ENCODE measurements around the gene KRTAP21-1. TPM values are rescaled to one million over a fixed set of nuclear protein-coding genes. Genes with fewer than 3 reads are reported as not detected.

The KRTAP21-1 gene
- total RNA-seq, 1 experiment from 2014 or later, result not detected

DNA sequence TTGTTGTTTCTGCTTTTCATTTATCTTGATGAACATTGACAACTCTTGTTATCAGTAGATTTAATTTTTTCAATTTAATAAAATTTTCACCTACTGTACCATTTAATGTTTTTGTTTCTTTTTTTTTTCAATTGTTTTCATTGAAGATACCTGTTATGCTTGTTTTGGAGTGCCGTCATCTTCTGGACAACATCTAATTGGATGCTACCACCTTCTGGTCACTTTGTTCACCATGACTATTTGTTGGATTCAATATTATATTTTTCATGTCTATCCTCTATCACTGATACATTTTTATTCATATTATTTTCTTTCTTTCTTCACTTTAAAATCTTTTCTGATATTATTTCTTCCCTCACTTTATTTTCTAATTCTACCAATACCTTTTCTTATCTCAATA, 22.2 kb downstream of the KRTAP21-1 start:
- no peak overlapping the region for H3K27ac ChIP-seq (ENCODE audit: insufficient read length, low read depth, low read length)
- H3K56ac ChIP-seq (ENCODE audit: insufficient read length, low read depth, low read length), result no peak overlapping the region
- no peak overlapping the region for H3K18ac ChIP-seq (ENCODE audit: insufficient read length, low read depth, low read length)
- H3K9me3 ChIP-seq (ENCODE audit: control insufficient read depth, low read depth, low read length), result no peaks in the 10 kb centered on the region
- H3K4ac ChIP-seq (ENCODE audit: low read depth, low read length), result no peak overlapping the region
- Mint-ChIP-seq H3K36me3 (ENCODE audit: insufficient read depth in 1 of 3, low read depth in 3 of 3) (peaks cover 0 to 30% (median 0%) of the 10 kb centered on the region in 3 experiments; a peak in 2 of 7 replicates), H3K9me3 (peaks cover 6 to 20% of the 10 kb centered on the region in 2 experiments; a peak in 3 of 5 replicates), H3K27ac (no peak overlapping the region), H3K4me1 (no peaks in the 10 kb centered on the region), H3K27me3 (ENCODE audit: low read depth) (no peaks in the 10 kb centered on the region), H3K4me3 (no peak overlapping the region)
- TF ChIP-seq, protein P1, sequence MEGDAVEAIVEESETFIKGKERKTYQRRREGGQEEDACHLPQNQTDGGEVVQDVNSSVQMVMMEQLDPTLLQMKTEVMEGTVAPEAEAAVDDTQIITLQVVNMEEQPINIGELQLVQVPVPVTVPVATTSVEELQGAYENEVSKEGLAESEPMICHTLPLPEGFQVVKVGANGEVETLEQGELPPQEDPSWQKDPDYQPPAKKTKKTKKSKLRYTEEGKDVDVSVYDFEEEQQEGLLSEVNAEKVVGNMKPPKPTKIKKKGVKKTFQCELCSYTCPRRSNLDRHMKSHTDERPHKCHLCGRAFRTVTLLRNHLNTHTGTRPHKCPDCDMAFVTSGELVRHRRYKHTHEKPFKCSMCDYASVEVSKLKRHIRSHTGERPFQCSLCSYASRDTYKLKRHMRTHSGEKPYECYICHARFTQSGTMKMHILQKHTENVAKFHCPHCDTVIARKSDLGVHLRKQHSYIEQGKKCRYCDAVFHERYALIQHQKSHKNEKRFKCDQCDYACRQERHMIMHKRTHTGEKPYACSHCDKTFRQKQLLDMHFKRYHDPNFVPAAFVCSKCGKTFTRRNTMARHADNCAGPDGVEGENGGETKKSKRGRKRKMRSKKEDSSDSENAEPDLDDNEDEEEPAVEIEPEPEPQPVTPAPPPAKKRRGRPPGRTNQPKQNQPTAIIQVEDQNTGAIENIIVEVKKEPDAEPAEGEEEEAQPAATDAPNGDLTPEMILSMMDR (conservative IDR thresholded peaks at IDR 0.05), result no peak
- no peak overlapping the region for H2BK15ac ChIP-seq (ENCODE audit: low read depth, low read length)
- H3K4me2 ChIP-seq (ENCODE audit: insufficient read depth, insufficient read length, low read length), result no peak overlapping the region
- H3K79me1 ChIP-seq (ENCODE audit: insufficient read depth, low read depth, low read length, poor library complexity, severe bottlenecking), result no peaks in the 10 kb centered on the region
- H2BK12ac ChIP-seq (ENCODE audit: insufficient read length, low read depth, low read length), result no peak overlapping the region
- no peak overlapping the region for H2BK20ac ChIP-seq (ENCODE audit: low read depth, low read length, poor library complexity, severe bottlenecking)
- no CpG with 5 or more reads among the region's 1 CpG for WGBS (ENCODE audit: extremely low coverage, insufficient read length, low lambda C conversion rate)
- H2BK120ac ChIP-seq (ENCODE audit: low read depth, low read length, poor library complexity, severe bottlenecking), result no peak overlapping the region
- H3K4me1 ChIP-seq (ENCODE audit: insufficient read depth, low read length), result no peaks in the 10 kb centered on the region
- no peak overlapping the region for H3K14ac ChIP-seq (ENCODE audit: insufficient read depth, low read length)
- H2BK5ac ChIP-seq (ENCODE audit: insufficient read length, low read length), result no peak overlapping the region
- no peaks in the 10 kb centered on the region for H3K23me2 ChIP-seq (ENCODE audit: insufficient read length, low read depth, low read length, poor library complexity, severe bottlenecking)
- no peak overlapping the region for H2AFZ ChIP-seq (ENCODE audit: low read length)
- no peak overlapping the region for H4K91ac ChIP-seq (ENCODE audit: insufficient read length, low read depth, low read length)
- H2AK5ac ChIP-seq (ENCODE audit: insufficient read length, low read length), result no peak overlapping the region
- H3K79me2 ChIP-seq (ENCODE audit: insufficient read depth, low read length), result no peaks in the 10 kb centered on the region
- DNase-seq, result no peak
- no peaks in the 10 kb centered on the region for H4K20me1 ChIP-seq (ENCODE audit: control insufficient read depth, insufficient read depth, insufficient read length)
- no peak overlapping the region for H3K23ac ChIP-seq (ENCODE audit: insufficient read length, low read depth, low read length)
- no peak overlapping the region for H4K8ac ChIP-seq (replicated peaks; ENCODE audit: insufficient read length, low read depth, low read length)
- no peak overlapping the region for H3T11ph ChIP-seq (ENCODE audit: low read length)
- H3K9ac ChIP-seq (ENCODE audit: extremely low read depth, insufficient read length, low read length), result no peak overlapping the region
- H3K27me3 ChIP-seq (ENCODE audit: insufficient read depth, low read length), result no peaks in the 10 kb centered on the region
- no peak overlapping the region for H4K5ac ChIP-seq (ENCODE audit: insufficient read length, low read depth, low read length)
